ENCODE measurements around the gene SLC40A1. TPM values are rescaled to one million over a fixed set of nuclear protein-coding genes. Genes with fewer than 3 reads are reported as not detected.

The SLC40A1 gene
- total and polyA plus RNA-seq, 10 of the 15 experiments (the other 5 are each of a cell fraction or from before 2014, with no cell fraction given): 0.01 to 0.38 (median 0.08) TPM; not detected in 7

Other genes with a start within 250 kb of the SLC40A1 start
- gene WDR75, start 139.3 kb downstream of the SLC40A1 start, total RNA-seq (2014; rRNA removed): 77.9 and 86.9 TPM in 2 replicates
- 72.9 and 75.9 TPM in 2 replicates for gene WDR75, start 139.3 kb downstream of the SLC40A1 start, total RNA-seq (2014; rRNA removed; fragmentation: Illumina TruSeq; extraction: Trizol)
- 50.5 and 56.7 TPM in 2 replicates for gene WDR75, start 139.3 kb downstream of the SLC40A1 start, total RNA-seq (2021)
- gene WDR75, start 139.3 kb downstream of the SLC40A1 start, polyA plus RNA-seq (2011; rRNA removed): 98.5 and 148 TPM in 2 replicates
- gene WDR75, start 139.3 kb downstream of the SLC40A1 start, polyA plus RNA-seq (2014; fragmentation: Illumina TruSeq; extraction: Trizol): 87.6 and 100 TPM in 2 replicates
- gene WDR75, start 139.3 kb downstream of the SLC40A1 start, polyA plus RNA-seq (2014; fragmentation: Nextera tagmentation; extraction: Ambion mirVana): 10 to 100 TPM; 53.1 to 55.2 TPM
- 45.3 and 59.1 TPM in 2 replicates for gene WDR75, start 139.3 kb downstream of the SLC40A1 start, polyA plus RNA-seq (2014; rRNA removed)
- 10 to 100 TPM; 69.2 to 73.9 TPM for gene WDR75, start 139.3 kb downstream of the SLC40A1 start, polyA plus RNA-seq (2016; fragmentation: Nextera tagmentation; extraction: Ambion mirVana)
- gene ASNSD1, start 80.7 kb upstream of the SLC40A1 start, total RNA-seq (2014; rRNA removed): 48.0 and 58.4 TPM in 2 replicates
- 71.5 and 79.3 TPM in 2 replicates for gene ASNSD1, start 80.7 kb upstream of the SLC40A1 start, total RNA-seq (2014; rRNA removed; fragmentation: Illumina TruSeq; extraction: Trizol)
- 39.5 and 43.2 TPM in 2 replicates for gene ASNSD1, start 80.7 kb upstream of the SLC40A1 start, total RNA-seq (2021)
- 39.1 and 63.6 TPM in 2 replicates for gene ASNSD1, start 80.7 kb upstream of the SLC40A1 start, polyA plus RNA-seq (2011; rRNA removed)
- 89.8 and 119 TPM in 2 replicates for gene ASNSD1, start 80.7 kb upstream of the SLC40A1 start, polyA plus RNA-seq (2014; fragmentation: Illumina TruSeq; extraction: Trizol)
- gene ASNSD1, start 80.7 kb upstream of the SLC40A1 start, polyA plus RNA-seq (2014; fragmentation: Nextera tagmentation; extraction: Ambion mirVana): 10 to 100 TPM; 70.1 to 74.1 TPM
- 37.6 and 42.6 TPM in 2 replicates for gene ASNSD1, start 80.7 kb upstream of the SLC40A1 start, polyA plus RNA-seq (2014; rRNA removed)
- 10 to 100 TPM; 77.4 to 82.1 TPM for gene ASNSD1, start 80.7 kb upstream of the SLC40A1 start, polyA plus RNA-seq (2016; fragmentation: Nextera tagmentation; extraction: Ambion mirVana)
- gene ANKAR, start 93.9 kb upstream of the SLC40A1 start, total RNA-seq (2014; rRNA removed): 3.9 and 4.1 TPM in 2 replicates
- gene ANKAR, start 93.9 kb upstream of the SLC40A1 start, total RNA-seq (2014; rRNA removed; fragmentation: Illumina TruSeq; extraction: Trizol): 4.2 and 5.2 TPM in 2 replicates
- gene ANKAR, start 93.9 kb upstream of the SLC40A1 start, total RNA-seq (2021): 1.7 and 2.0 TPM in 2 replicates
- gene ANKAR, start 93.9 kb upstream of the SLC40A1 start, polyA plus RNA-seq (2011; rRNA removed): 1.7 and 2.4 TPM in 2 replicates
- 2.4 and 2.5 TPM in 2 replicates for gene ANKAR, start 93.9 kb upstream of the SLC40A1 start, polyA plus RNA-seq (2014; fragmentation: Illumina TruSeq; extraction: Trizol)
- gene ANKAR, start 93.9 kb upstream of the SLC40A1 start, polyA plus RNA-seq (2014; fragmentation: Nextera tagmentation; extraction: Ambion mirVana): 1 to 10 TPM; 1.3 to 2.9 TPM
- gene ANKAR, start 93.9 kb upstream of the SLC40A1 start, polyA plus RNA-seq (2014; rRNA removed): 2.9 and 3.0 TPM in 2 replicates
- 1 to 10 TPM; 1.9 to 3.3 TPM for gene ANKAR, start 93.9 kb upstream of the SLC40A1 start, polyA plus RNA-seq (2016; fragmentation: Nextera tagmentation; extraction: Ambion mirVana)
- 6.7 and 9.6 TPM in 2 replicates for gene OSGEPL1, start 182.0 kb upstream of the SLC40A1 start, total RNA-seq (2014; rRNA removed)
- gene OSGEPL1, start 182.0 kb upstream of the SLC40A1 start, total RNA-seq (2014; rRNA removed; fragmentation: Illumina TruSeq; extraction: Trizol): 7.8 and 9.4 TPM in 2 replicates
- gene OSGEPL1, start 182.0 kb upstream of the SLC40A1 start, total RNA-seq (2021): 5.6 and 7.9 TPM in 2 replicates
- 18.0 and 27.9 TPM in 2 replicates for gene OSGEPL1, start 182.0 kb upstream of the SLC40A1 start, polyA plus RNA-seq (2011; rRNA removed)
- gene OSGEPL1, start 182.0 kb upstream of the SLC40A1 start, polyA plus RNA-seq (2014; fragmentation: Illumina TruSeq; extraction: Trizol): 7.5 and 9.8 TPM in 2 replicates
- gene OSGEPL1, start 182.0 kb upstream of the SLC40A1 start, polyA plus RNA-seq (2014; fragmentation: Nextera tagmentation; extraction: Ambion mirVana): 10 to 100 TPM in 1 of 2 experiments, 1 to 10 TPM in 1; 9.4 to 11.5 TPM
- gene OSGEPL1, start 182.0 kb upstream of the SLC40A1 start, polyA plus RNA-seq (2014; rRNA removed): 5.8 and 7.9 TPM in 2 replicates
- 10 to 100 TPM; 10.1 to 10.4 TPM for gene OSGEPL1, start 182.0 kb upstream of the SLC40A1 start, polyA plus RNA-seq (2016; fragmentation: Nextera tagmentation; extraction: Ambion mirVana)
- gene ORMDL1, start 203.6 kb upstream of the SLC40A1 start, total RNA-seq (2014; rRNA removed): 91.4 and 104 TPM in 2 replicates
- 75.9 and 76.7 TPM in 2 replicates for gene ORMDL1, start 203.6 kb upstream of the SLC40A1 start, total RNA-seq (2014; rRNA removed; fragmentation: Illumina TruSeq; extraction: Trizol)
- 59.0 and 62.6 TPM in 2 replicates for gene ORMDL1, start 203.6 kb upstream of the SLC40A1 start, total RNA-seq (2021)
- 140 and 188 TPM in 2 replicates for gene ORMDL1, start 203.6 kb upstream of the SLC40A1 start, polyA plus RNA-seq (2011; rRNA removed)
- 100 and 130 TPM in 2 replicates for gene ORMDL1, start 203.6 kb upstream of the SLC40A1 start, polyA plus RNA-seq (2014; fragmentation: Illumina TruSeq; extraction: Trizol)
- gene ORMDL1, start 203.6 kb upstream of the SLC40A1 start, polyA plus RNA-seq (2014; fragmentation: Nextera tagmentation; extraction: Ambion mirVana): 10 to 100 TPM; 68.9 to 89.5 TPM
- 95.4 and 114 TPM in 2 replicates for gene ORMDL1, start 203.6 kb upstream of the SLC40A1 start, polyA plus RNA-seq (2014; rRNA removed)
- 100 to 1,000 TPM; 156 to 161 TPM for gene ORMDL1, start 203.6 kb upstream of the SLC40A1 start, polyA plus RNA-seq (2016; fragmentation: Nextera tagmentation; extraction: Ambion mirVana)
- 26.4 and 32.7 TPM in 2 replicates for gene PMS1, start 203.7 kb upstream of the SLC40A1 start, total RNA-seq (2014; rRNA removed)
- 43.3 and 43.5 TPM in 2 replicates for gene PMS1, start 203.7 kb upstream of the SLC40A1 start, total RNA-seq (2014; rRNA removed; fragmentation: Illumina TruSeq; extraction: Trizol)
- gene PMS1, start 203.7 kb upstream of the SLC40A1 start, total RNA-seq (2021): 35.9 and 36.5 TPM in 2 replicates
- 19.6 and 33.2 TPM in 2 replicates for gene PMS1, start 203.7 kb upstream of the SLC40A1 start, polyA plus RNA-seq (2011; rRNA removed)
- gene PMS1, start 203.7 kb upstream of the SLC40A1 start, polyA plus RNA-seq (2014; fragmentation: Illumina TruSeq; extraction: Trizol): 32.5 and 43.9 TPM in 2 replicates
- 10 to 100 TPM; 18.7 to 19.2 TPM for gene PMS1, start 203.7 kb upstream of the SLC40A1 start, polyA plus RNA-seq (2014; fragmentation: Nextera tagmentation; extraction: Ambion mirVana)
- 16.5 and 21.3 TPM in 2 replicates for gene PMS1, start 203.7 kb upstream of the SLC40A1 start, polyA plus RNA-seq (2014; rRNA removed)
- 10 to 100 TPM; 44.3 to 50.6 TPM for gene PMS1, start 203.7 kb upstream of the SLC40A1 start, polyA plus RNA-seq (2016; fragmentation: Nextera tagmentation; extraction: Ambion mirVana)

Measured in GM12878 (cell line).